Neuronal stem cell (in vitro differentiated cells): ENCODE results near the gene ADAMTS14.
"Not testable (repeated sequence)": the region's sequence is repeated elsewhere in the genome, so short reads cannot be mapped to it uniquely, and the experiment has no call there.

Experiments used
- DNase-seq: peaks from one replicate; pipeline ENCODE4 v3.0.0-alpha.2; 2013; ENCODE audit warnings: low spot score
- H2AFZ ChIP-seq: one replicate; pipeline ENCODE4 v1.6.1; 2013; ENCODE audit warnings: mild to moderate bottlenecking, low read length, inconsistent platforms
- H2AK5ac ChIP-seq: 2 replicates; pipeline ENCODE4 v1.6.1; 2013; ENCODE audit warnings: low read depth, mild to moderate bottlenecking, inconsistent platforms, low read length, moderate library complexity, mixed read lengths
- H2BK120ac ChIP-seq: 2 replicates; pipeline ENCODE4 v1.6.1; 2013; ENCODE audit warnings: low read depth, mild to moderate bottlenecking, inconsistent platforms, low read length, moderate library complexity, mixed read lengths
- H2BK12ac ChIP-seq: one replicate; pipeline ENCODE4 v1.6.1; 2013; ENCODE audit warnings: low read length, inconsistent platforms
- H2BK15ac ChIP-seq: 2 replicates; pipeline ENCODE4 v1.6.1; 2013; ENCODE audit warnings: mild to moderate bottlenecking, low read length, inconsistent platforms, mixed read lengths
- H2BK5ac ChIP-seq: one replicate; pipeline ENCODE4 v1.6.1; 2013; ENCODE audit warnings: inconsistent platforms, mild to moderate bottlenecking, low read length, moderate library complexity
- H3K14ac ChIP-seq: one replicate; pipeline ENCODE4 v1.6.1; 2013; ENCODE audit warnings: low read length, inconsistent platforms
- H3K18ac ChIP-seq: 2 replicates; pipeline ENCODE4 v1.6.1; 2013; ENCODE audit warnings: low read length, inconsistent platforms
- H3K23ac ChIP-seq: 2 replicates; pipeline ENCODE4 v1.6.1; 2013; ENCODE audit warnings: low read depth, mild to moderate bottlenecking, mixed read lengths, low read length, inconsistent platforms; ENCODE audit not compliant: poor library complexity
- H3K27ac ChIP-seq: replicated peaks from 3 replicates; pipeline ENCODE4 v1.5.1; 2013; ENCODE audit warnings: low read length, inconsistent platforms
- H3K27me3 ChIP-seq, 3 experiments: 2 replicates each; pipeline ENCODE4 v1.6.1; 2013; ENCODE audit warnings: low read length in 3 of 3, mild to moderate bottlenecking in 2 of 3, inconsistent platforms in 1 of 3, low read depth in 1 of 3, mixed read lengths in 1 of 3, moderate library complexity in 1 of 3; ENCODE audit not compliant: control insufficient read depth in 3 of 3, insufficient read depth in 3 of 3
- H3K36me3 ChIP-seq, 2 donors: replicated peaks in 1 of 2; 2 replicates each; pipeline ENCODE4 v1.6.1; 2013; ENCODE audit warnings: low read length in 2 of 2; ENCODE audit not compliant: control insufficient read depth in 2 of 2, insufficient read depth in 2 of 2
- H3K4ac ChIP-seq: 2 replicates; pipeline ENCODE4 v1.6.1; 2013; ENCODE audit warnings: inconsistent platforms, mild to moderate bottlenecking, low read length, moderate library complexity
- H3K4me1 ChIP-seq, 2 donors: 1 replicate in 1 of 2; 2 replicates in 1 of 2; pipeline ENCODE4 v1.6.1; 2013; ENCODE audit warnings: low read length in 2 of 2, low read depth in 1 of 2; ENCODE audit not compliant: control insufficient read depth in 2 of 2, insufficient read depth in 1 of 2
- H3K4me2 ChIP-seq: one replicate; pipeline ENCODE4 v1.6.1; 2013; ENCODE audit warnings: mild to moderate bottlenecking, low read length, inconsistent platforms; ENCODE audit not compliant: insufficient read depth, poor library complexity, severe bottlenecking
- H3K4me3 ChIP-seq, 2 donors: 2 replicates each; pipeline ENCODE4 v1.5.1; 2013; ENCODE audit warnings: low read length in 2 of 2, mild to moderate bottlenecking in 2 of 2, inconsistent platforms in 1 of 2, moderate library complexity in 1 of 2
- H3K79me1 ChIP-seq: one replicate; pipeline ENCODE4 v1.6.1; 2013; ENCODE audit warnings: low read depth, mild to moderate bottlenecking, inconsistent platforms, low read length, moderate library complexity
- H3K9ac ChIP-seq: one replicate; pipeline ENCODE4 v1.6.1; 2013; ENCODE audit warnings: mild to moderate bottlenecking, low read depth, low read length, inconsistent platforms; ENCODE audit not compliant: poor library complexity
- H3K9me3 ChIP-seq, 2 donors: replicated peaks in 1 of 2; 2 replicates each; pipeline versions ENCODE3 to v1.6.1; 2013; ENCODE audit warnings: low read length in 2 of 2, mild to moderate bottlenecking in 2 of 2, inconsistent platforms in 1 of 2, low read depth in 1 of 2, mixed read lengths in 1 of 2, moderate library complexity in 1 of 2; ENCODE audit not compliant: control insufficient read depth in 2 of 2, insufficient read depth in 1 of 2
- H4K8ac ChIP-seq: one replicate; pipeline ENCODE4 v1.6.1; 2013; ENCODE audit warnings: low read depth, mild to moderate bottlenecking, inconsistent platforms, low read length, moderate library complexity
- H4K91ac ChIP-seq: one replicate; pipeline ENCODE4 v1.6.1; 2013; ENCODE audit warnings: low read length, low read depth, mild to moderate bottlenecking, inconsistent platforms; ENCODE audit not compliant: poor library complexity
- WGBS, 2 donors: extraction: QIAGEN DNeasy Blood & Tissue Kit; methylation state at CpG; one replicate each; pipeline ENCODE4 v1.1.7; 2013; ENCODE audit warnings: missing lambda C conversion rate in 2 of 2, mixed read lengths in 1 of 2; ENCODE audit not compliant: insufficient read length in 2 of 2, insufficient replicate concordance in 1 of 2; ENCODE audit errors: extremely low coverage in 2 of 2; 5-methylcytosine and 5-hydroxymethylcytosine counted together

ADAMTS14 gene

GRCh38 chr10:70667818-70668217 is 4.5 kb upstream of the ADAMTS14 start:
- not testable (repeated sequence) for H3K18ac ChIP-seq, H3K27ac ChIP-seq, H3K9me3 ChIP-seq, H4K91ac ChIP-seq, H2BK5ac ChIP-seq, H3K4me2 ChIP-seq, H2AFZ ChIP-seq, H3K14ac ChIP-seq, DNase-seq, H3K79me1 ChIP-seq, H2BK120ac ChIP-seq, H3K36me3 ChIP-seq, H3K23ac ChIP-seq, H3K4ac ChIP-seq, H3K4me3 ChIP-seq, H2BK15ac ChIP-seq, H2AK5ac ChIP-seq, H4K8ac ChIP-seq, H2BK12ac ChIP-seq, H3K9ac ChIP-seq
- Histone ChIP-seq H3K27me3 (peaks cover 0 to 25% (median 11%) of the 10 kb centered on the region in 3 experiments), H3K4me1 (peaks cover 9 to 21% of the 10 kb centered on the region in 2 donors)
- no CpG with 5 or more reads among the region's 6 CpGs for whole genome bisulfite sequencing, 2 donors

GRCh38 chr10:70668454-70668970 is 3.8 kb upstream of the ADAMTS14 start:
- Histone ChIP-seq H3K27me3 (peaks cover 0 to 32% (median 18%) of the 10 kb centered on the region in 3 experiments), H3K4me1 (peaks cover 9 to 21% of the 10 kb centered on the region in 2 donors), H3K9ac (no peak overlapping the region), H3K4me3 (no peak overlapping the region), H2AK5ac (no peak overlapping the region), H2BK5ac (no peak overlapping the region), H3K4me2 (no peak overlapping the region), H2BK12ac (no peak overlapping the region), H3K27ac (no peak overlapping the region), H4K91ac (no peak overlapping the region), H3K36me3 (no peaks in the 10 kb centered on the region), H3K18ac (no peak overlapping the region), H3K9me3 (no peaks in the 10 kb centered on the region), H3K4ac (no peak overlapping the region), H2BK15ac (no peak overlapping the region), H3K79me1 (no peaks in the 10 kb centered on the region), H3K14ac (no peak overlapping the region), H4K8ac (no peak overlapping the region), H2BK120ac (no peak overlapping the region), H2AFZ (no peak overlapping the region), H3K23ac (no peak overlapping the region)
- no peak for DNase-seq
- WGBS, 2 donors = no CpG with 5 or more reads among the region's 10 CpGs

- Histone ChIP-seq H3K79me1 (no peaks in the 10 kb centered on the region), H2BK120ac (no peak overlapping the region), H3K4me2 (no peak overlapping the region), H3K9ac (no peak overlapping the region), H3K36me3 (no peaks in the 10 kb centered on the region), H4K8ac (no peak overlapping the region), H2BK5ac (no peak overlapping the region), H3K4ac (no peak overlapping the region), H2AK5ac (no peak overlapping the region), H3K14ac (no peak overlapping the region), H3K27ac (no peak overlapping the region), H2BK15ac (no peak overlapping the region), H3K4me1 (peaks cover 9 to 20% of the 10 kb centered on the region in 2 donors), H3K27me3 (peaks cover 0 to 37% (median 23%) of the 10 kb centered on the region in 3 experiments), H2BK12ac (no peak overlapping the region), H3K18ac (no peak overlapping the region), H3K4me3 (no peak overlapping the region), H3K9me3 (no peaks in the 10 kb centered on the region), H2AFZ (no peak overlapping the region), H4K91ac (no peak overlapping the region), H3K23ac (no peak overlapping the region)
- no peak for DNase-seq
These were observed 3.3 kb upstream of the ADAMTS14 start for GRCh38 chr10:70669015-70669414.

GRCh38 chr10:70669732-70670317 is 2.5 kb upstream of the ADAMTS14 start:
- no peaks in the 10 kb centered on the region for H3K79me1 ChIP-seq
- no peak overlapping the region for H2BK15ac ChIP-seq
- H3K36me3 ChIP-seq = no peaks in the 10 kb centered on the region
- H2BK5ac ChIP-seq = no peak overlapping the region
- no peaks in the 10 kb centered on the region for H3K9me3 ChIP-seq
- H3K18ac ChIP-seq = no peak overlapping the region
- peaks cover 0 to 45% (median 24%) of the 10 kb centered on the region in 3 experiments for H3K27me3 ChIP-seq
- H3K4me1 ChIP-seq = peaks cover 4 to 11% of the 10 kb centered on the region in 2 donors
- no peak overlapping the region for H4K91ac ChIP-seq
- no peak overlapping the region for H3K9ac ChIP-seq
- WGBS, 2 donors = no CpG with 5 or more reads among the region's 7 CpGs
- no peak overlapping the region for H2BK12ac ChIP-seq
- no peak for DNase-seq
- no peak overlapping the region for H3K23ac ChIP-seq
- H2AFZ ChIP-seq = peak overlapping the region; percentile 46
- H3K4me3 ChIP-seq = no peak overlapping the region
- H4K8ac ChIP-seq = no peak overlapping the region
- H3K4ac ChIP-seq = no peak overlapping the region
- H2BK120ac ChIP-seq = no peak overlapping the region
- H3K14ac ChIP-seq = no peak overlapping the region
- H3K4me2 ChIP-seq = no peak overlapping the region
- H2AK5ac ChIP-seq = peak overlapping the region; percentile 47
- no peak overlapping the region for H3K27ac ChIP-seq
